ENCODE data around the gene GTF2B.
"Not testable (repeated sequence)": the region's sequence is repeated elsewhere in the genome, so short reads cannot be mapped to it uniquely, and the experiment has no call there.

Gene GTF2B

DNA sequence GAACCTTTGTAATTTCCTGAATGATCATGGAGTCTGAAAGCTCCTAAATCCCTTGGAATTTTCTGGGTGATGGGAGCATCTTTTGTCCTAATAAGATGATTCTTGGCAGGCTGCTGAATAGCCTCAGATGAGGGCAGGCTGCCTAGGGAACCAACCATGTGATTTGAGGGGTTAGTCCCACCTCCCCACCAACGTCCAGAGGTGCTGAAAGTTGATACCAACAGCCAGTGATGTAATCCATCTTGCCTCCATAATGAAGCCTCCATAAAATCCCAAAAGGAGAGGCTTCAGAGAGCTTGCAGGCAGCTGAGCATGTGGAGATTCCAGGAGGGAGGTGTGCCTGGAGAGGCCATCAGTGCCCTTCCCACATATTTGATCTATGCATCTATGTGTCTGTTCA is 43.7 kb downstream of the GTF2B start:
- H3K4me3 ChIP-seq (ENCODE audit: low read length) = no peak overlapping the region
- no peak for DNase-seq (ENCODE audit: low read depth)
- TF ChIP-seq CTCF (IDR thresholded peaks at IDR 0.05; ENCODE audit: insufficient read depth, low read depth, low read length, missing control alignments) = no peak

DNA sequence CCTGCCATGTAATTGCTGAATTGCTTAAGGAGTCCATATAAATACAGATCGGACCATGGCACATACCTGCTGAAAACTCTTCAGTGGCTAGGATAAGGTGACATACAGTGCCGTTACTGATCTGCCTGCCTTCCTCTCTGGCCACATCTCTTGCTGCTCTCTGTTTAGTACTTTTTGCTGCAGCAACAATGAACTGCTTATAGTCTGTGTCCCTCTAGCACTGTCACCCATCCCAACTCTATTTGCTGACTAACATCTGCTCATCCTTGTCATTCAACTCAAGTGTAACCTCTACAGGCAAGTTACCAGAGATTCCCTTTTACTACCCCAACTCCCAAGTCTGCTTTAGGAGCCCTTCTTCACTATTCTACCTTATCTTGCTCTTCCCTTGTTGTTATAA is 65.6 kb downstream of the GTF2B start:
- no peak for DNase-seq (ENCODE audit: low read depth)
- no peak overlapping the region for H3K4me3 ChIP-seq (ENCODE audit: low read length)
- TF ChIP-seq CTCF (IDR thresholded peaks at IDR 0.05; ENCODE audit: insufficient read depth, low read depth, low read length, missing control alignments) = no peak

GRCh38 chr1:88819642-88820041 is 71.7 kb downstream of the GTF2B start:
- not testable (repeated sequence) for H3K4me3 ChIP-seq (ENCODE audit: low read length)

GRCh38 chr1:88813471-88813870 is 77.9 kb downstream of the GTF2B start:
- no peak for DNase-seq (ENCODE audit: low read depth)
- no peak for TF ChIP-seq CTCF (IDR thresholded peaks at IDR 0.05; ENCODE audit: insufficient read depth, low read depth, low read length, missing control alignments)
- no peak overlapping the region for H3K4me3 ChIP-seq (ENCODE audit: low read length)

More at GRCh38 chr1:88819642-88820041, 71.7 kb downstream of the GTF2B start:
- not testable (repeated sequence) for DNase-seq (ENCODE audit: low read depth)

DNA sequence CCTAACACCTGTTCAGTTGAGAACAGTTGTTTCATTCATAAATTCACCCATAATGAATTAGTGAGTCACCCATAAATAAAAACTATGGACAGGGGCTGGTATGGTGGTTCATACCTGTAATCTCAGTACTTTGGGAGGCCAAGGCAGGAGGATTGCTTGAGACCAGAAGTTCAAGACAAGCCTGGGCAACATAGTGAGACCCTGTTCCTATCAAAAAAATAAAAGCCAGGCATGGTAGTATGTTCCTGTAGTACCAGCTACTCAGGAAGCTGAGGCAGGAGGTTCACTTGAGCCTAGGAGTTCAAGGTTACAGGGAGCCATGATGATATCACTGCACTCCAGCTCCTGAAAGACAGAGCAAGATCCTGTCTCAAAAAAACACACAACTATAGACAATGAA is 79.0 kb downstream of the GTF2B start:
- TF ChIP-seq CTCF (IDR thresholded peaks at IDR 0.05; ENCODE audit: insufficient read depth, low read depth, low read length, missing control alignments) = no peak
- DNase-seq (ENCODE audit: low read depth) = no peak
- no peak overlapping the region for H3K4me3 ChIP-seq (ENCODE audit: low read length)

- DNase-seq (ENCODE audit: low read depth) = no peak
- TF ChIP-seq CTCF (IDR thresholded peaks at IDR 0.05; ENCODE audit: insufficient read depth, low read depth, low read length, missing control alignments) = no peak
- H3K4me3 ChIP-seq (ENCODE audit: low read length) = no peak overlapping the region
Measured at GRCh38 chr1:88803444-88803843, 87.9 kb downstream of the GTF2B start.

DNA sequence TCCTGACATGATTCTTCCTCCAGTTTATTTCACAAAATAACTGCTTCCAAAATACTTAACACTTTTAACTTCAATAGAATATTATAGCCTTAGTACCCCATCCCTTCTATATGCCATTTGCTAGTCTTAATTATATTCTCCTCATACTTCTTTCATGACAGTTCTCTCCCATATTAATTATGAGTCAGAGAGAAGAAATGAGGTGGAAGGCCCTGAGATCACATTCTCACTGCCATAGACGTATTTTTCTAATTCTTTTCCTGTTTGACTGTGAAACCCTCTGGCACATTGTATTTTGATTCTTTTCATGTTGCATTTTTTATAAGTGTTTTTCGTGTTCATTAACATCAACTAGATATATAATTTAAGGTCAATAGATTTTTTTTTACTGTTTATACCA is 88.4 kb downstream of the GTF2B start:
- no peak for TF ChIP-seq CTCF (IDR thresholded peaks at IDR 0.05; ENCODE audit: insufficient read depth, low read depth, low read length, missing control alignments)
- no peak overlapping the region for H3K4me3 ChIP-seq (ENCODE audit: low read length)
- DNase-seq (ENCODE audit: low read depth) = peak; percentile 62
